ENCODE data around the gene PSMG4. TPM values are rescaled to one million over a fixed set of nuclear protein-coding genes. Genes with fewer than 3 reads are reported as not detected.

The PSMG4 gene
- polyA plus RNA-seq, 2 of the 4 experiments (the other 2 are of a cell fraction) = 15.0 to 21.9 TPM

GRCh38 chr6:3214898-3215297, 43.8 kb upstream of the PSMG4 start:
- FAIRE-seq = no peak
- no peak for ATAC-seq
- Histone ChIP-seq H3K4me1 (peaks cover under 1% of the 10 kb centered on the region; the same call in 2 of the 3 replicates), H3K4me2 (no peak overlapping the region), H3K27ac (no peak overlapping the region), H3K9me3 (no peaks in the 10 kb centered on the region), H3K4me3 (no peak overlapping the region)
- ChIA-PET CTCF (interaction anchor here (0.8 to 1.8 kb wide), 2 partner anchors 14 to 52 kb away, joined by 3 to 5 read pairs; no protein-coding TSS in a partner anchor), POLR2A (interaction anchor here (0.7 kb wide), 1 partner anchor 43 kb away, joined by 5 read pairs; no protein-coding TSS in a partner anchor)
- DNase-seq (ENCODE audit: low read depth in 1 of 2, low spot score in 1 of 2) = no peak
- TF ChIP-seq TFCP2L1 (CRISPR knock-in tag; IDR thresholded peaks at IDR 0.05) (no peak), FOSB (CRISPR knock-in tag; IDR thresholded peaks at IDR 0.05) (no peak), ZC3H11A (IDR thresholded peaks at IDR 0.05) (no peak), SREBF2 (IDR thresholded peaks at IDR 0.05) (no peak), ZSCAN20 (CRISPR knock-in tag; IDR thresholded peaks at IDR 0.05) (no peak), PBX3 (IDR thresholded peaks at IDR 0.05) (no peak), RFX5 (IDR thresholded peaks at IDR 0.05) (no peak), BCL3 (IDR thresholded peaks at IDR 0.05) (no peak), HOXB13 (CRISPR knock-in tag; IDR thresholded peaks at IDR 0.05; ENCODE audit: low read depth) (no peak), HEYL (CRISPR knock-in tag; IDR thresholded peaks at IDR 0.05) (no peak), HMGXB4 (CRISPR knock-in tag; IDR thresholded peaks at IDR 0.05; ENCODE audit: borderline replicate concordance) (no peak), NR3C1 (IDR thresholded peaks at IDR 0.05) (no peak), HOXB5 (CRISPR knock-in tag; IDR thresholded peaks at IDR 0.05) (no peak), EHMT2 (IDR thresholded peaks at IDR 0.05; ENCODE audit: low read depth) (no peak), CHD2 (IDR thresholded peaks at IDR 0.05; ENCODE audit: low read length, partially characterized antibody) (no peak), FOSL2 (IDR thresholded peaks at IDR 0.05) (no peak), FOSL2 (CRISPR knock-in tag; IDR thresholded peaks at IDR 0.05) (no peak), HES2 (IDR thresholded peaks at IDR 0.05) (no peak), NFE2L2 (conservative IDR thresholded peaks at IDR 0.05; ENCODE audit: low read length) (no peak), GATA3 (IDR thresholded peaks at IDR 0.05; ENCODE audit: borderline replicate concordance) (no peak)
- WGBS (ENCODE audit: missing lambda C conversion rate) = 31% methylated on average over 3 of the region's 3 CpGs

GRCh38 chr6:3217286-3217685, 41.5 kb upstream of the PSMG4 start:
- ATAC-seq (no peak), FAIRE-seq (no peak), DNase-seq (ENCODE audit: low read depth in 1 of 2, low spot score in 1 of 2) (no peak)
- CTCF ChIA-PET = no interaction called here
- WGBS (ENCODE audit: missing lambda C conversion rate) = 44% methylated on average over 2 of the region's 2 CpGs
- TF ChIP-seq CHD4 (IDR thresholded peaks at IDR 0.05; ENCODE audit: borderline replicate concordance) = no peak
- TF ChIP-seq RFX5 (IDR thresholded peaks at IDR 0.05) = no peak
- TF ChIP-seq EP300 (IDR thresholded peaks at IDR 0.05) = no peak
- no peak for TF ChIP-seq JUNB (IDR thresholded peaks at IDR 0.05)
- TF ChIP-seq E2F6 (IDR thresholded peaks at IDR 0.05; ENCODE audit: borderline replicate concordance, low read depth) = no peak
- TF ChIP-seq FOSL2 (IDR thresholded peaks at IDR 0.05) = no peak
- no peak for TF ChIP-seq FOSL2 (CRISPR knock-in tag; IDR thresholded peaks at IDR 0.05)
- no peak for TF ChIP-seq MYC (IDR thresholded peaks at IDR 0.05; ENCODE audit: borderline replicate concordance, low read length)
- TF ChIP-seq TP53 (CRISPR knock-in tag; IDR thresholded peaks at IDR 0.05) = no peak
- TF ChIP-seq SREBF2 (IDR thresholded peaks at IDR 0.05) = no peak
- no peak for TF ChIP-seq HOXA7 (CRISPR knock-in tag; IDR thresholded peaks at IDR 0.05)
- H3K4me3 ChIP-seq = no peak overlapping the region
- H3K9me3 ChIP-seq = no peaks in the 10 kb centered on the region
- no peak overlapping the region for H3K4me2 ChIP-seq
- no peaks in the 10 kb centered on the region for H3K4me1 ChIP-seq
- POLR2A ChIA-PET = no interaction called here
- no peak overlapping the region for H3K27ac ChIP-seq

All from A549 (cell line).